ENCODE measurements around the gene PEA15. TPM values are rescaled to one million over a fixed set of nuclear protein-coding genes. Genes with fewer than 3 reads are reported as not detected.

PEA15 gene
- total and polyA plus RNA-seq, 2 of the 8 experiments (the other 6 are each of a cell fraction or from before 2014, with no cell fraction given), result 71.3 to 75.1 TPM

DNA sequence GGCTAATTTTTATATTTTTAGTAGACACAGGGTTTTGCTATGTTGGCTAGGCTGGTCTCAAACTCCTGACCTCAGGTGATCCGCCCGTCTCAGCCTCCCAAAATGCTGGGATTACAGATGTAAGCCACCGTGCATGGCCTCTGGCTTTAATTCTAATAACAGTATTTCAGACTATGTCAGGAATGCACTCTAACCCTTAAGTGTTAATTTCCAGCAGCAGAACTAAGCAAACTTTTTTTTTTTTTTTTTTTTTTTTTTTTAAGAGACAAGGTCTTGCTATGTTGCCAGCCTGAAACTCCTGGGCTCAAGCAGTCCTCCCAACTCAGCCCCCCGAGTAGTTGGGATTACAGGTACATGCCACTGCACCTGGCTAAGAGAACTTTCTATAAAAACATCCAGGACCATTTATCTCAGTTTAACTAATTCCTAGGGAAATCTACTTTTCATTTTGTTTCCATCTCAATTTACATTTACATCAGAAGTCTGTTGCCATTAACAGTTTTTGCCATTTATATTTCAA lies 50.7 kb downstream of the PEA15 start (continued):
- TF ChIP-seq, protein P1, sequence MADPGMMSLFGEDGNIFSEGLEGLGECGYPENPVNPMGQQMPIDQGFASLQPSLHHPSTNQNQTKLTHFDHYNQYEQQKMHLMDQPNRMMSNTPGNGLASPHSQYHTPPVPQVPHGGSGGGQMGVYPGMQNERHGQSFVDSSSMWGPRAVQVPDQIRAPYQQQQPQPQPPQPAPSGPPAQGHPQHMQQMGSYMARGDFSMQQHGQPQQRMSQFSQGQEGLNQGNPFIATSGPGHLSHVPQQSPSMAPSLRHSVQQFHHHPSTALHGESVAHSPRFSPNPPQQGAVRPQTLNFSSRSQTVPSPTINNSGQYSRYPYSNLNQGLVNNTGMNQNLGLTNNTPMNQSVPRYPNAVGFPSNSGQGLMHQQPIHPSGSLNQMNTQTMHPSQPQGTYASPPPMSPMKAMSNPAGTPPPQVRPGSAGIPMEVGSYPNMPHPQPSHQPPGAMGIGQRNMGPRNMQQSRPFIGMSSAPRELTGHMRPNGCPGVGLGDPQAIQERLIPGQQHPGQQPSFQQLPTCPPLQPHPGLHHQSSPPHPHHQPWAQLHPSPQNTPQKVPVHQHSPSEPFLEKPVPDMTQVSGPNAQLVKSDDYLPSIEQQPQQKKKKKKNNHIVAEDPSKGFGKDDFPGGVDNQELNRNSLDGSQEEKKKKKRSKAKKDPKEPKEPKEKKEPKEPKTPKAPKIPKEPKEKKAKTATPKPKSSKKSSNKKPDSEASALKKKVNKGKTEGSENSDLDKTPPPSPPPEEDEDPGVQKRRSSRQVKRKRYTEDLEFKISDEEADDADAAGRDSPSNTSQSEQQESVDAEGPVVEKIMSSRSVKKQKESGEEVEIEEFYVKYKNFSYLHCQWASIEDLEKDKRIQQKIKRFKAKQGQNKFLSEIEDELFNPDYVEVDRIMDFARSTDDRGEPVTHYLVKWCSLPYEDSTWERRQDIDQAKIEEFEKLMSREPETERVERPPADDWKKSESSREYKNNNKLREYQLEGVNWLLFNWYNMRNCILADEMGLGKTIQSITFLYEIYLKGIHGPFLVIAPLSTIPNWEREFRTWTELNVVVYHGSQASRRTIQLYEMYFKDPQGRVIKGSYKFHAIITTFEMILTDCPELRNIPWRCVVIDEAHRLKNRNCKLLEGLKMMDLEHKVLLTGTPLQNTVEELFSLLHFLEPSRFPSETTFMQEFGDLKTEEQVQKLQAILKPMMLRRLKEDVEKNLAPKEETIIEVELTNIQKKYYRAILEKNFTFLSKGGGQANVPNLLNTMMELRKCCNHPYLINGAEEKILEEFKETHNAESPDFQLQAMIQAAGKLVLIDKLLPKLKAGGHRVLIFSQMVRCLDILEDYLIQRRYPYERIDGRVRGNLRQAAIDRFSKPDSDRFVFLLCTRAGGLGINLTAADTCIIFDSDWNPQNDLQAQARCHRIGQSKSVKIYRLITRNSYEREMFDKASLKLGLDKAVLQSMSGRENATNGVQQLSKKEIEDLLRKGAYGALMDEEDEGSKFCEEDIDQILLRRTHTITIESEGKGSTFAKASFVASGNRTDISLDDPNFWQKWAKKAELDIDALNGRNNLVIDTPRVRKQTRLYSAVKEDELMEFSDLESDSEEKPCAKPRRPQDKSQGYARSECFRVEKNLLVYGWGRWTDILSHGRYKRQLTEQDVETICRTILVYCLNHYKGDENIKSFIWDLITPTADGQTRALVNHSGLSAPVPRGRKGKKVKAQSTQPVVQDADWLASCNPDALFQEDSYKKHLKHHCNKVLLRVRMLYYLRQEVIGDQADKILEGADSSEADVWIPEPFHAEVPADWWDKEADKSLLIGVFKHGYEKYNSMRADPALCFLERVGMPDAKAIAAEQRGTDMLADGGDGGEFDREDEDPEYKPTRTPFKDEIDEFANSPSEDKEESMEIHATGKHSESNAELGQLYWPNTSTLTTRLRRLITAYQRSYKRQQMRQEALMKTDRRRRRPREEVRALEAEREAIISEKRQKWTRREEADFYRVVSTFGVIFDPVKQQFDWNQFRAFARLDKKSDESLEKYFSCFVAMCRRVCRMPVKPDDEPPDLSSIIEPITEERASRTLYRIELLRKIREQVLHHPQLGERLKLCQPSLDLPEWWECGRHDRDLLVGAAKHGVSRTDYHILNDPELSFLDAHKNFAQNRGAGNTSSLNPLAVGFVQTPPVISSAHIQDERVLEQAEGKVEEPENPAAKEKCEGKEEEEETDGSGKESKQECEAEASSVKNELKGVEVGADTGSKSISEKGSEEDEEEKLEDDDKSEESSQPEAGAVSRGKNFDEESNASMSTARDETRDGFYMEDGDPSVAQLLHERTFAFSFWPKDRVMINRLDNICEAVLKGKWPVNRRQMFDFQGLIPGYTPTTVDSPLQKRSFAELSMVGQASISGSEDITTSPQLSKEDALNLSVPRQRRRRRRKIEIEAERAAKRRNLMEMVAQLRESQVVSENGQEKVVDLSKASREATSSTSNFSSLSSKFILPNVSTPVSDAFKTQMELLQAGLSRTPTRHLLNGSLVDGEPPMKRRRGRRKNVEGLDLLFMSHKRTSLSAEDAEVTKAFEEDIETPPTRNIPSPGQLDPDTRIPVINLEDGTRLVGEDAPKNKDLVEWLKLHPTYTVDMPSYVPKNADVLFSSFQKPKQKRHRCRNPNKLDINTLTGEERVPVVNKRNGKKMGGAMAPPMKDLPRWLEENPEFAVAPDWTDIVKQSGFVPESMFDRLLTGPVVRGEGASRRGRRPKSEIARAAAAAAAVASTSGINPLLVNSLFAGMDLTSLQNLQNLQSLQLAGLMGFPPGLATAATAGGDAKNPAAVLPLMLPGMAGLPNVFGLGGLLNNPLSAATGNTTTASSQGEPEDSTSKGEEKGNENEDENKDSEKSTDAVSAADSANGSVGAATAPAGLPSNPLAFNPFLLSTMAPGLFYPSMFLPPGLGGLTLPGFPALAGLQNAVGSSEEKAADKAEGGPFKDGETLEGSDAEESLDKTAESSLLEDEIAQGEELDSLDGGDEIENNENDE (IDR thresholded peaks at IDR 0.05; ENCODE audit: insufficient replicate concordance, low read length), result no peak
- TF ChIP-seq KDM5A (IDR thresholded peaks at IDR 0.05; ENCODE audit: low read length) (no peak), RXRA (IDR thresholded peaks at IDR 0.05; ENCODE audit: insufficient read depth, low read depth, low read length) (no peak), HDAC2 (IDR thresholded peaks at IDR 0.05; ENCODE audit: borderline replicate concordance in 1 of 2, low read depth in 2 of 2, low read length in 2 of 2) (no peak), EP300 (IDR thresholded peaks at IDR 0.05; ENCODE audit: borderline replicate concordance in 1 of 2, low read depth in 2 of 2, low read length in 2 of 2) (no peak), CHD2 (IDR thresholded peaks at IDR 0.05; ENCODE audit: low read length) (no peak), SRF (IDR thresholded peaks at IDR 0.05; ENCODE audit: low read depth, low read length) (no peak)
